GM18907 (cell line): Measurements from ENCODE around the gene LCOR.
"Not testable (repeated sequence)": the region's sequence is repeated elsewhere in the genome, so short reads cannot be mapped to it uniquely, and the experiment has no call there.

ENCODE experiments used
- ATAC-seq: cut with Tn5 transposase; IDR thresholded peaks from one replicate; pipeline ENCODE4 v1.9.1; 2021; ENCODE audit warnings: mild to moderate bottlenecking, moderate library complexity; ENCODE audit not compliant: unreplicated experiment

LCOR gene

GRCh38 chr10:96924861-96925260, 92.8 kb downstream of the LCOR start:
- no peak for ATAC-seq

GRCh38 chr10:96930469-96930868, 98.4 kb downstream of the LCOR start:
- no peak for ATAC-seq

DNA sequence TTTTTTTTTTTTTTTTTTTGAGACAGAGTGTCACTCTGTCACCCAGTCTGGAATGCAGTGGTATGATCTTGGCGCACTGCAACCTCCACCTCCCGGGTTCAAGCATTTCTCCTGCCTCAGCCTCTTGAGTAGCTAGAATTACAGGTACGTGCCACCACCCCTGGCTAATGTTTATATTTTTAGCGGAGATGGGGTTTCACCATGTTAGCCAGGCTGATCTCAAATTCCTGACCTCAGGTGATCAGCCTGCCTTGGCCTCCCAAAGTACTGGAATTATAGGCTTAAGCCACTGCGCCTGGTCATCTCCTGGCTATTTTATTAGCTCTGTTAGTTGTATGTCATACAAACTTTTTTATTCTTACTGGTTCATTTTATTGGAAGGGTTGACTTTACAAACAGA, 103.0 kb downstream of the LCOR start:
- no peak for ATAC-seq

DNA sequence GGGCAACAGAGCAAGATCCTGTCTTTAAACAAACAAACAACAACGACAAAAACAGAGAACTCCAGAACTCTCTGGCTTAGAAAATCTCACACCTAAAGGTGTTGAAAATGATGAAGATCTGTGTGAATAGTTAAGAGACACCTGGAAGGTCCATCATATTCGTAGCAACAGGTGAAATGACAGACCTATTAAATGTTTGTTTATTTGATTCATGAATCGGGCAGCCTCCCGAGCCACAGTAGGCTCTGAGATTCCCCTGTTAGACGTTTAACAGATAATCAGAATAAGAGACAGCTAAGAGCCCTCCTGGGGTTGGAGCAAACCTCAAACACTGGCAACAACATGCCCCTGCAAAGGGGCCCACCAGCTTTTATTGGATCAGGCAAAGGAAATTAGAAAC, 103.7 kb downstream of the LCOR start:
- no peak for ATAC-seq

DNA sequence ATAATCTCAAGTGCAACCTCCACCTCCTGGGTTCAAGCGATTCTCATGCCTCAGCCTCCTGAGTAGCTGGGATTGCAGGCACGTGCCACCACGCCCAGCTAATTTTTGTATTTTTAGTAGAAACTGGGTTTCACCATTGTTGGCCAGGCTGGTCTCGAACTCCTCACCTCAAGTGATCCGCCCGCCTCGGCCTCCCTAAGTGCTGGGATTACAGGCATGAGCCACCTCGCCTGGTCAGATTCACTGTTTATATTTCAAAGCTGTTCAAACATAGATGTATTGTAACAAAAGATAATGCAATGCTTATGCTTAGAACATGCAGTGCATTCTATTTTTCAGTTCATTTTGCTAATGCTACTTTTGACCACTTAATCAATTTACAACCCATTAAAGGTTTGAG, 111.1 kb downstream of the LCOR start:
- not testable (repeated sequence) for ATAC-seq

DNA sequence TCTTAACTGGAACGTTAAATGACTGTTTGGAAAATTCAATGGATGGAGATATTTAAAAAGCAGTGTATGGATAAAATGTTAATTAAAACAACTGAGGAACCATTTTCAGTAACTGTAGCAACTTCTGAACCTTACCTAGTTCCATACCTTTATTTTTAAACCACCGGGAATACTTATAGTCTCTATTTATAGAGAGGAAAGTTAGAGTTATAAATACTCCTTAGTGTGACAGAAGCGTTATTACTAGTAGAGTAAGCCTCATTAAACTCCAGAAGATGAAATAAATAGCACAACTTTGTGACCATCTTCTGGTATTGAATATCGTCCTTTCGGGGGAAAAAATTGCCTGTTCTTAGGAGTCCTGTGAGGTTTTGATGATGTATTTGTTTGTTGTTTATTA, 114.9 kb downstream of the LCOR start:
- no peak for ATAC-seq

DNA sequence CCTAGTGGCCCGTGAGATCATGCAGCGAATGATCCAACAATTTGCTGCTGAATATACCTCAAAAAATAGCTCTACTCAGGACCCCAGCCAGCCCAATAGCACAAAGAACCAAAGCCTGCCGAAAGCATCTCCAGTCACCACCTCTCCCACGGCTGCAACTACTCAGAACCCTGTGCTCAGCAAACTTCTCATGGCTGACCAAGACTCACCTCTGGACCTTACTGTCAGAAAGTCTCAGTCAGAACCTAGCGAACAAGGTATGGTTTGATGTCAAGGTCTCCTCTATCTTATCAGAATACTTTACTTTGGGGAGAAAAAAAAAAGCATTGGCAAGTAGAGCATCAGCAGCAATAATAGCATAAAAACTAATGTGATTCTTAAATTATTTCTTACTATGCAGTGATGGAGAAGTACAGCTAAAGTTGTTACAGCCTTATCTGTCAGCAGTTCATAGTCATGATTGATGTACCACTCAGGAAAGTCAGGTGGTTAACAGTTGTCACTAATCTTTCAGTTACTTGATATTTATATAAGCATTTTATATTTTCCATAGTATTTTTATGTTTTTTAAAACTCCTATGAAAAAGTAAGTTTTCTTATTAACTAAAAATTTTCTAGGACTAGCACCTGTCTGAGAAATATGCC, 117.1 kb downstream of the LCOR start:
- no peak for ATAC-seq

DNA sequence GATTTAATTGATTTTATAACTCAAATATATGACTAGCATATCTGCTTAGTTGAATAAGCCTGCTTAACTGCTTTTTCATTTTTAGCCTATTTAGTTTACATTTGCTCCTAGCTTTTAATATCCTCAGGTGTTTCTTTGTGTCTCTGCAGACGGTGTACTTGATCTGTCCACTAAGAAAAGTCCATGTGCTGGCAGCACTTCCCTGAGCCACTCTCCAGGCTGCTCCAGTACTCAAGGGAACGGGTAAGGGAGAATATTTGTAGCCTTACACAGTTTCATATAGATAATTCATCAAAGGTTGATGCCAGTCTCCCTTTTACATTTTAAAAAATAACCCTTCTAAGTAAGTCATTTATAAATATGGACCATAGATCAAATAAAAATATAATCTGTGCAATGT, 119.9 kb downstream of the LCOR start:
- ATAC-seq, result no peak

- no peak for ATAC-seq
Observed at GRCh38 chr10:96955794-96956193, 123.7 kb downstream of the LCOR start.

DNA sequence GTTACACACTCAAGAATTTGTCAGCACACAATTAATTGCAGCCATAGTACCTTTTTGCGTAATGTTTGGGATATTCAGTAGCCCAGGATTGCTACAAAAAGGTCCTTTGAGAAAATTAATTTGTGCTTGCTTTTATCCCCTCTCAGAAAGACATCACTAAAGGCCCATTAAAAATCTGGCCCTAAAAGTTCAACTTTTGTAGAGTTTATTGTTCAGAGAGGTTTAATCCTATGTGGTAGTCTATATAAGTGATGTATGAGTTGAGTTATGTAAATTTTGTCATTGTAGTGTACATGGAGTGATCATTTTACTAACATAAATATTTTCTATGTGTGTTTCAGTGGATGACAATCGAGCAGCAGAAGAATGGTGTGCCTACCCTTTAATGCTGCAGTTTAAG, 126.0 kb downstream of the LCOR start:
- ATAC-seq, result no peak

- no peak for ATAC-seq
Observed at GRCh38 chr10:96959733-96960132, 127.6 kb downstream of the LCOR start.

DNA sequence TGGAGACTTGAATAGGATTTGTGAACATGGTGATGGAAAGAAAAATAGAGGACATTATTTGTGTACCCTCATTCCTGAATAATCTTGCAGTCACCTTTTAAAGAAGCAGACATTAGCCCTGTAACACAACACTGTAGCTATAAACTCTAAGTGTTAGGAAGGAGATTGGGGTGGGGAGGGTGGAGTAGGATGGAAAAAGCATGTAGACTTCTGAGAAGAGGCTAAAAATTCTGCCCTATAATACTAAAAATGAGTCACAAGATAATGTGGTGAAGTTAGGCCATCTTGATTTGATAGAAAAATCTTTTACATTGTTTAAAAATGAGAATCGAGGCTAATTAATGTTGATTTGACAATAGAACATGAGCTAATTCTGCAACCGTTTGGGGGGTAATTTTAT, 128.8 kb downstream of the LCOR start:
- ATAC-seq, result no peak

DNA sequence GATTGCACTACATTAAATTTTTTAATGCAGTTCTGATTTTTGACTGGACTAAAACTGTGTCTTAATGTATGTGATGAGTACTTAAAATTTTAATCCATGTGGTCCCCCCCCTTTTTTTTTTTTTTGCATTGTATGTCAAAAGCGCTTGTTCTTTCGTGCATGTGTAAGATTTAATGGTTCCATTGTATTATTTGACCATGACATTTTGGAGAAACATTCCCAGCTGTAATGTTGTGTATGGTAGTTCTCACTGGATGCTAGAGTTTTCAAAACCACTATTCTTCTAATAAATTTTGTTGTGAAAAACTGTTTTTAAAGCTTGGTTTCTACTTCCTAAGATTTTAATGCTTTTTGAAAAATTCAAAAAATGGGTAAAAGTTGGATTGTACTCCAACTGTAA, 132.0 kb downstream of the LCOR start:
- ATAC-seq, result no peak

DNA sequence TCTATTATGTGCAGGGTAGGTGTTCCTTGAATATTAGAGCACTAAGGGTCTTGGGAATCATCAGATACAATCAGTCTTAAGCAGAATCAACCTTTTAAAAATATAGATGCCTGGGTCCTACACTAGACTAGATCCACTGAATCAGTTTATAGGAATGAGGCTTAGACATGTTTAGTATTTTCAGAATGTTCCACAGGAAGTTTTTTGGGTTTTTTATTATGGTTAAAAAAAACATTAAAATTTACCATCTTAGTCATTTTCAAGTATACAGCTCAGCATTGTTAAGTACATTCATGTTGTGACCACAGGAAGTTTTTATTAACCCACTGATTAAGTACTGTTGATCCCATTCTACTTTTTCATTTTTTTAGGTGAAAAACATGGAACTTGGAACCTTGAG, 135.7 kb downstream of the LCOR start:
- no peak for ATAC-seq

GRCh38 chr10:96968682-96969423, 136.8 kb downstream of the LCOR start:
- ATAC-seq, result no peak

GRCh38 chr10:96971324-96971723, 139.2 kb downstream of the LCOR start:
- ATAC-seq, result no peak

- no peak for ATAC-seq
Observed at GRCh38 chr10:96972264-96972663, 140.2 kb downstream of the LCOR start.

DNA sequence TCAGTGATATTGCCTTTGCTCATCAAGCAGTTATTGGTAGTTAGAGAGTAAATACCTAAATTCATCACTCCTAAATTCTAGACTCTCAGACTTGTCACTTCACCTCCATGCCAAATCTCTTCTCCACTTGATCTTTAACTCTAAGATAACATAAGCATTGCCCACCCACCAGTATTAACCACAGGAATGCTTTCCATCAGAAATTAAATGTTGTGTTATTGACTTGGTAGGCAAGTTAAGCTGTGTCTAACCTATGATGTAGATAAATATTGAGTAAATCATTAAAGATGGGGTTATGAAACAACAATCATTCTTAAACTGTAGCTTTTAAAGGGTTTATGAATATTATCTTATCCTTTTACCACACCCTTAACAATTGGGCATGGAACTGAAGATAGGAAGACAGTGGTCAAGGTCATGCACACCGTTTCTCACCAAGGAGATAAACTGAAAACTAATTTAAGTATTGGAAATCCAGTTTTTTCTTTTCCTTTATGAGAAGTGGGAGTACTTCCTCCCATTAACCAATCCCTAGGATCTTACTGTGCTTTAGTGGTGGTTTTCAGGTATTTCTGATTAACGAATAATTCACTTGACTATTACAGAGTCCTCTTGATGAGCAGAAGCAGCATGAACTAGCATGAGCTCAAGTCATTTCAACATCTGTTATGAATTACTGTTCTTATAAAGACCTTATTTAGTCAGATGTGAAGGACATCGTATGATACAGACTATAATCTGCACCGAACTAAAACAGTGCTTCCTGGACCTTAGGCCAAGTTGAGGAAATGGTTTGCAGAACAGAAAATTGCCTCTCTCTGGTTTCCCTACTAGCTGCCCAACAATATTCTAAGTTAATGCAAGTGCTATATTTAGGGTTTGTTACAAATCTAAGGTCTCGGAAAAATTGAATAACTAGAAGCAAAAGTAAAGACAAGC, 142.0 kb downstream of the LCOR start:
- ATAC-seq, result no peak

- no peak for ATAC-seq
Observed at GRCh38 chr10:96975136-96975535, 143.0 kb downstream of the LCOR start.

- peak; percentile 68 for ATAC-seq
Observed at GRCh38 chr10:96978621-96979154, 146.6 kb downstream of the LCOR start.

- no peak for ATAC-seq
Observed at GRCh38 chr10:96982149-96982930, 150.2 kb downstream of the LCOR start.
